Neuronal stem cell (in vitro differentiated cells): ENCODE data around the gene ZNF544.
"Not testable (repeated sequence)": the region's sequence is repeated elsewhere in the genome, so short reads cannot be mapped to it uniquely, and the experiment has no call there.

Experiments
- DNase-seq: peaks from one replicate; pipeline ENCODE4 v3.0.0-alpha.2; 2013; ENCODE audit warnings: low spot score
- H2AFZ ChIP-seq: one replicate; pipeline ENCODE4 v1.6.1; 2013; ENCODE audit warnings: mild to moderate bottlenecking, low read length, inconsistent platforms
- H2AK5ac ChIP-seq: 2 replicates; pipeline ENCODE4 v1.6.1; 2013; ENCODE audit warnings: low read depth, mild to moderate bottlenecking, inconsistent platforms, low read length, moderate library complexity, mixed read lengths
- H2BK120ac ChIP-seq: 2 replicates; pipeline ENCODE4 v1.6.1; 2013; ENCODE audit warnings: low read depth, mild to moderate bottlenecking, inconsistent platforms, low read length, moderate library complexity, mixed read lengths
- H2BK12ac ChIP-seq: one replicate; pipeline ENCODE4 v1.6.1; 2013; ENCODE audit warnings: low read length, inconsistent platforms
- H2BK15ac ChIP-seq: 2 replicates; pipeline ENCODE4 v1.6.1; 2013; ENCODE audit warnings: mild to moderate bottlenecking, low read length, inconsistent platforms, mixed read lengths
- H2BK5ac ChIP-seq: one replicate; pipeline ENCODE4 v1.6.1; 2013; ENCODE audit warnings: inconsistent platforms, mild to moderate bottlenecking, low read length, moderate library complexity
- H3K14ac ChIP-seq: one replicate; pipeline ENCODE4 v1.6.1; 2013; ENCODE audit warnings: low read length, inconsistent platforms
- H3K18ac ChIP-seq: 2 replicates; pipeline ENCODE4 v1.6.1; 2013; ENCODE audit warnings: low read length, inconsistent platforms
- H3K23ac ChIP-seq: 2 replicates; pipeline ENCODE4 v1.6.1; 2013; ENCODE audit warnings: low read depth, mild to moderate bottlenecking, mixed read lengths, low read length, inconsistent platforms; ENCODE audit not compliant: poor library complexity
- H3K27ac ChIP-seq: replicated peaks from 3 replicates; pipeline ENCODE4 v1.5.1; 2013; ENCODE audit warnings: low read length, inconsistent platforms
- H3K27me3 ChIP-seq, 3 experiments: 2 replicates each; pipeline ENCODE4 v1.6.1; 2013; ENCODE audit warnings: low read length in 3 of 3, mild to moderate bottlenecking in 2 of 3, inconsistent platforms in 1 of 3, low read depth in 1 of 3, mixed read lengths in 1 of 3, moderate library complexity in 1 of 3; ENCODE audit not compliant: control insufficient read depth in 3 of 3, insufficient read depth in 3 of 3
- H3K36me3 ChIP-seq, 2 donors: replicated peaks in 1 of 2; 2 replicates each; pipeline ENCODE4 v1.6.1; 2013; ENCODE audit warnings: low read length in 2 of 2; ENCODE audit not compliant: control insufficient read depth in 2 of 2, insufficient read depth in 2 of 2
- H3K4ac ChIP-seq: 2 replicates; pipeline ENCODE4 v1.6.1; 2013; ENCODE audit warnings: inconsistent platforms, mild to moderate bottlenecking, low read length, moderate library complexity
- H3K4me1 ChIP-seq, 2 donors: 1 replicate in 1 of 2; 2 replicates in 1 of 2; pipeline ENCODE4 v1.6.1; 2013; ENCODE audit warnings: low read length in 2 of 2, low read depth in 1 of 2; ENCODE audit not compliant: control insufficient read depth in 2 of 2, insufficient read depth in 1 of 2
- H3K4me2 ChIP-seq: one replicate; pipeline ENCODE4 v1.6.1; 2013; ENCODE audit warnings: mild to moderate bottlenecking, low read length, inconsistent platforms; ENCODE audit not compliant: insufficient read depth, poor library complexity, severe bottlenecking
- H3K4me3 ChIP-seq, 2 donors: 2 replicates each; pipeline ENCODE4 v1.5.1; 2013; ENCODE audit warnings: low read length in 2 of 2, mild to moderate bottlenecking in 2 of 2, inconsistent platforms in 1 of 2, moderate library complexity in 1 of 2
- H3K79me1 ChIP-seq: one replicate; pipeline ENCODE4 v1.6.1; 2013; ENCODE audit warnings: low read depth, mild to moderate bottlenecking, inconsistent platforms, low read length, moderate library complexity
- H3K9ac ChIP-seq: one replicate; pipeline ENCODE4 v1.6.1; 2013; ENCODE audit warnings: mild to moderate bottlenecking, low read depth, low read length, inconsistent platforms; ENCODE audit not compliant: poor library complexity
- H3K9me3 ChIP-seq, 2 donors: replicated peaks in 1 of 2; 2 replicates each; pipeline versions ENCODE3 to v1.6.1; 2013; ENCODE audit warnings: low read length in 2 of 2, mild to moderate bottlenecking in 2 of 2, inconsistent platforms in 1 of 2, low read depth in 1 of 2, mixed read lengths in 1 of 2, moderate library complexity in 1 of 2; ENCODE audit not compliant: control insufficient read depth in 2 of 2, insufficient read depth in 1 of 2
- H4K8ac ChIP-seq: one replicate; pipeline ENCODE4 v1.6.1; 2013; ENCODE audit warnings: low read depth, mild to moderate bottlenecking, inconsistent platforms, low read length, moderate library complexity
- H4K91ac ChIP-seq: one replicate; pipeline ENCODE4 v1.6.1; 2013; ENCODE audit warnings: low read length, low read depth, mild to moderate bottlenecking, inconsistent platforms; ENCODE audit not compliant: poor library complexity
- WGBS, 2 donors: extraction: QIAGEN DNeasy Blood & Tissue Kit; methylation state at CpG; one replicate each; pipeline ENCODE4 v1.1.7; 2013; ENCODE audit warnings: missing lambda C conversion rate in 2 of 2, mixed read lengths in 1 of 2; ENCODE audit not compliant: insufficient read length in 2 of 2, insufficient replicate concordance in 1 of 2; ENCODE audit errors: extremely low coverage in 2 of 2; 5-methylcytosine and 5-hydroxymethylcytosine counted together

Gene ZNF544

DNA sequence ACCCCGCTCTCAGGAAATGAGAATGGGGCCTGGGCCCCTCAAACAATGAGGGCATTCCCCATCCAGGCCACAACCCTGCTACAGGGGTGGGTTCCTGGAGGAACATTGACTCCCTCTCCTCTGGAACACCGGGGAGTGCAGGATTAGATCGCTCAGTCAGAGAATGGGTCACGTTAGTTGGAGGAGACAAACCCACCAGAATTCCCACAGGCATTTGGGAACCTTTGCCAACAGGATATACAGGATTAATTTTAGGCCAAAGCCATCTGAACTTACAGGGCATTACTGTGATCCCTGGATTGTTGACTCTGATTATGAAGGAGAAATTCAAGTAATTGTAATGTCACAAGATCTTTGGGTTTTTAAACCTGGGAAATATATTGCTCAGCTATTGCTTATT is 79.0 kb downstream of the ZNF544 start:
- H3K9me3 ChIP-seq: peaks cover 0 to 35% of the 10 kb centered on the region in 2 donors
- H3K4me3 ChIP-seq: no peak overlapping the region
- no peak overlapping the region for H3K4me2 ChIP-seq
- peaks cover 25 to 73% of the 10 kb centered on the region in 2 donors for H3K36me3 ChIP-seq
- no peak overlapping the region for H3K23ac ChIP-seq
- H3K4ac ChIP-seq: no peak overlapping the region
- H2AFZ ChIP-seq: no peak overlapping the region
- H2BK15ac ChIP-seq: no peak overlapping the region
- no peak overlapping the region for H2BK5ac ChIP-seq
- no peak overlapping the region for H4K91ac ChIP-seq
- no peak overlapping the region for H4K8ac ChIP-seq
- H2BK120ac ChIP-seq: no peak overlapping the region
- H2BK12ac ChIP-seq: no peak overlapping the region
- peaks cover 3% of the 10 kb centered on the region for H3K79me1 ChIP-seq
- peaks cover 4 to 5% of the 10 kb centered on the region in 2 donors for H3K4me1 ChIP-seq
- no peak for DNase-seq
- no peak overlapping the region for H3K18ac ChIP-seq
- no peak overlapping the region for H3K14ac ChIP-seq
- no peaks in the 10 kb centered on the region for H3K27me3 ChIP-seq
- no peak overlapping the region for H3K9ac ChIP-seq
- H3K27ac ChIP-seq: no peak overlapping the region
- WGBS, 2 donors: no CpG with 5 or more reads among the region's 4 CpGs
- no peak overlapping the region for H2AK5ac ChIP-seq

DNA sequence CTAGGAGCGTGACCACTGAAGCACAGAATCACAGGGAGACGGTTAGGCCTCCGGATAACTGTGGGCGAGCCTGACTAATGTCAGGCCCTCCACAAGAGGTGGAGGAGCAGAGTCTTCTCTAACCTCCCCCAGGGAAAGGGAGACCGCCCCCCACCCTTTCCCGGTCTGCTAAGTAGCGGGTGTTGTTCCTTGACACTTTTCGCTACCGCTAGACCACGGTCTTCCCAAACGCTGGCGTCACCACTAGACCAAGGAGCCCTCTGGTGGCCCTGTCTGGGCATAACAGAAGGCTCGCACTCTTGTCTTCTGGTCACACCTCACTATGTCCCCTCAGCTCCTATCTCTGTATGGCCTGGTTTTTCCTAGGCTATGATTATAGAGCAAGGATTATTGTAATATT is 82.0 kb downstream of the ZNF544 start:
- not testable (repeated sequence) for H3K4me3 ChIP-seq, H3K23ac ChIP-seq, H2AFZ ChIP-seq, H2AK5ac ChIP-seq, H3K4ac ChIP-seq, H3K18ac ChIP-seq, H3K9ac ChIP-seq, H3K79me1 ChIP-seq, H2BK120ac ChIP-seq, H2BK15ac ChIP-seq, H4K91ac ChIP-seq, H2BK12ac ChIP-seq, H3K27me3 ChIP-seq, H3K4me2 ChIP-seq, H3K14ac ChIP-seq, H3K27ac ChIP-seq, H3K4me1 ChIP-seq, H4K8ac ChIP-seq, H2BK5ac ChIP-seq
- Histone ChIP-seq H3K9me3 (peaks cover 0 to 35% of the 10 kb centered on the region in 2 donors), H3K36me3 (peaks cover 39 to 89% of the 10 kb centered on the region in 2 donors)
- WGBS, 2 donors: no CpG with 5 or more reads among the region's 13 CpGs
- peak; percentile 21 for DNase-seq

- Histone ChIP-seq H4K91ac (no peak overlapping the region), H3K4me2 (no peak overlapping the region), H2BK120ac (no peak overlapping the region), H2BK5ac (no peak overlapping the region), H3K36me3 (peaks cover 43 to 90% of the 10 kb centered on the region in 2 donors), H2BK12ac (no peak overlapping the region), H3K4ac (no peak overlapping the region), H3K18ac (no peak overlapping the region), H3K9ac (no peak overlapping the region), H3K79me1 (peaks cover 3% of the 10 kb centered on the region), H2AK5ac (no peak overlapping the region), H3K27me3 (no peaks in the 10 kb centered on the region), H3K27ac (no peak overlapping the region), H4K8ac (no peak overlapping the region), H3K14ac (no peak overlapping the region), H2AFZ (no peak overlapping the region), H3K4me3 (no peak overlapping the region), H2BK15ac (no peak overlapping the region), H3K23ac (no peak overlapping the region), H3K9me3 (peaks cover 0 to 35% of the 10 kb centered on the region in 2 donors), H3K4me1 (no peaks in the 10 kb centered on the region)
- no peak for DNase-seq
- WGBS, 2 donors: no CpG with 5 or more reads among the region's 7 CpGs
Observed at GRCh38 chr19:58311345-58311865, 82.7 kb downstream of the ZNF544 start.
